ENCODE results near the gene SLC38A1.

GRCh38 chr12:46212108-46212982 lies 56.5 kb downstream of the SLC38A1 start:
- TF ChIP-seq POLR2AphosphoS5 (IDR thresholded peaks at IDR 0.05; ENCODE audit: low read depth, low read length): no peak
- no peak for TF ChIP-seq SIN3A (IDR thresholded peaks at IDR 0.05; ENCODE audit: borderline replicate concordance, insufficient read depth, low read length)
- TF ChIP-seq FOXP2 (optimal IDR thresholded peaks at IDR 0.05; ENCODE audit: borderline replicate concordance, extremely low read depth, extremely low read length, insufficient read depth): no peak
- no peak for TF ChIP-seq TAF1 (IDR thresholded peaks at IDR 0.05; ENCODE audit: borderline replicate concordance, insufficient read depth, low read length)
